Prostate gland (tissue), 2 donors: ENCODE measurements around the gene ANGPT4. TPM values are rescaled to one million over a fixed set of nuclear protein-coding genes. Genes with fewer than 3 reads are reported as not detected.

Source experiments
- DNase-seq: peaks from one replicate; pipeline ENCODE4 v3.0.0-alpha.2; 2019; ENCODE audit warnings: low spot score
- H3K27ac ChIP-seq, 2 donors: fragments of 200-600 bp; sonication (generic); 2 replicates each; pipeline ENCODE4 v1.5.1; 2017 to 2019
- H3K27me3 ChIP-seq: fragments of 200-600 bp; sonication (generic); replicated peaks from 2 replicates; pipeline ENCODE4 v1.5.1; 2019; ENCODE audit not compliant: insufficient read depth
- H3K36me3 ChIP-seq, 2 donors: fragments of 200-600 bp; sonication (generic); 1 replicate in 1 of 2; 2 replicates in 1 of 2; pipeline versions ENCODE4 v1.5.1 to v1.8.1; 2017 to 2019
- H3K4me1 ChIP-seq: fragments of 200-600 bp; sonication (generic); replicated peaks from 2 replicates; pipeline ENCODE4 v1.5.1; 2019
- H3K4me3 ChIP-seq, 2 donors: fragments of 200-600 bp; sonication (generic); 2 replicates each; pipeline ENCODE4 v1.5.1; 2017 to 2019
- H3K9me3 ChIP-seq: fragments of 200-600 bp; sonication (generic); 2 replicates; pipeline ENCODE4 v1.5.1; 2017
- POLR2A ChIP-seq: fragments of 450-650 bp; IDR thresholded peaks from one replicate; pipeline ENCODE4 v1.6.1; 2016; ENCODE audit warnings: antibody characterized with exemption, mild to moderate bottlenecking
- POLR2AphosphoS5 ChIP-seq: sonication (generic); formaldehyde crosslinking; IDR thresholded peaks from one replicate; pipeline ENCODE4 v1.6.1; 2017; ENCODE audit warnings: antibody characterized with exemption
- WGBS: methylation state at CpG from one replicate; pipeline ENCODE4 v1.1.5; 2018; 5-methylcytosine and 5-hydroxymethylcytosine counted together
- intact Hi-C: fragments of 100-400 bp; cut with DNase I; formaldehyde crosslinking; loops from one replicate; pipeline ENCODE4 v1.14.2; 2022
- total RNA-seq, 2 donors: library from RNA; depleted of rRNA; stranded (reverse); fragments of >200 nt; gene quantifications; one replicate each; pipeline ENCODE4 v1.1.0, GENCODE V29; 2016
- TF ChIP-seq, protein P1 (sequence below), 4 experiments: fragments of 200-600 bp in 2 of 4; fragments of 450-650 bp in 2 of 4; sonication (generic) in 2 of 4; IDR thresholded peaks; 1 replicate in 3 of 4; 2 replicates in 1 of 4; pipeline ENCODE4 v1.5.1; 2016 to 2019; ENCODE audit warnings: antibody characterized with exemption in 4 of 4, mild to moderate bottlenecking in 2 of 4, moderate library complexity in 2 of 4

The ANGPT4 gene, protein sequence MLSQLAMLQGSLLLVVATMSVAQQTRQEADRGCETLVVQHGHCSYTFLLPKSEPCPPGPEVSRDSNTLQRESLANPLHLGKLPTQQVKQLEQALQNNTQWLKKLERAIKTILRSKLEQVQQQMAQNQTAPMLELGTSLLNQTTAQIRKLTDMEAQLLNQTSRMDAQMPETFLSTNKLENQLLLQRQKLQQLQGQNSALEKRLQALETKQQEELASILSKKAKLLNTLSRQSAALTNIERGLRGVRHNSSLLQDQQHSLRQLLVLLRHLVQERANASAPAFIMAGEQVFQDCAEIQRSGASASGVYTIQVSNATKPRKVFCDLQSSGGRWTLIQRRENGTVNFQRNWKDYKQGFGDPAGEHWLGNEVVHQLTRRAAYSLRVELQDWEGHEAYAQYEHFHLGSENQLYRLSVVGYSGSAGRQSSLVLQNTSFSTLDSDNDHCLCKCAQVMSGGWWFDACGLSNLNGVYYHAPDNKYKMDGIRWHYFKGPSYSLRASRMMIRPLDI
- 1 to 10 TPM in 1 of 2 donors, under 1 TPM in 1; 0.27 to 1.2 TPM for total RNA-seq

DNA sequence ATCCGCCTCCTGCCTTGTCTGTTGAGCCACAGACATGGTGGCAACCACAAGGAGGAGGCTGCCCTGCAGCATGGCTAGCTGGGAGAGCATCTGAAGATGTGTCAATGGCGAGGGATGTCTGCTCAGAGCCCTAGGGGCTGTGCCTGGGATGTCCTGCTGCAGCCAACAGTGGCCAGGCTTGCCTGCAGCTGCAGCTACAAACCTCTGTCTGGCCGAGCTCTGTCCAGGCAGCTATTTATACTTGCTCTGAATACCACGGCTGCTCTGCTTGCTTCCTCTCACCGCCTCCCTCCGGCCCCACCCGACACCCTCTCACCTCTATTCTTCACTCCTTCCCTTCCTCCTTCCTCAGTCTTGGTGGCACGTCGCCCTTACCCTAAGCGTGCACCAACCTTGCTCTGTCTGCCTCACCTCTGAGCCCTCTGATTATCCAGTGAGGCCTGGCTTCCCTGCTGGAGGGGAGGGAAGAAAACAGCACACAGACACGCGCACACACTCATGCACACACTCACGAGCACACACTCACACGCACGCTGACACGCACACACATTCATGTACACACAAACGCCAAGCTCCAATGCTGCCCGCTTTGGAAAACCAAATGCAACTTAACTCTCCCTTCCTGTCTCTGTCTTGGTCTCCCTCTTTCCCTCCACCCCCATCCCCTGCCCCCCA lies at the start of gene ANGPT4:
ANGPT4 (minus strand) TSS at position 210 of the 675 bp plus-strand sequence; CDS start at position 90, 120 bp downstream.
- no peaks in the 10 kb centered on the region for H3K27me3 ChIP-seq
- no peaks in the 10 kb centered on the region for H3K36me3 ChIP-seq
- TF ChIP-seq POLR2AphosphoS5 (no peak), POLR2A (no peak)
- TF ChIP-seq, protein P1, sequence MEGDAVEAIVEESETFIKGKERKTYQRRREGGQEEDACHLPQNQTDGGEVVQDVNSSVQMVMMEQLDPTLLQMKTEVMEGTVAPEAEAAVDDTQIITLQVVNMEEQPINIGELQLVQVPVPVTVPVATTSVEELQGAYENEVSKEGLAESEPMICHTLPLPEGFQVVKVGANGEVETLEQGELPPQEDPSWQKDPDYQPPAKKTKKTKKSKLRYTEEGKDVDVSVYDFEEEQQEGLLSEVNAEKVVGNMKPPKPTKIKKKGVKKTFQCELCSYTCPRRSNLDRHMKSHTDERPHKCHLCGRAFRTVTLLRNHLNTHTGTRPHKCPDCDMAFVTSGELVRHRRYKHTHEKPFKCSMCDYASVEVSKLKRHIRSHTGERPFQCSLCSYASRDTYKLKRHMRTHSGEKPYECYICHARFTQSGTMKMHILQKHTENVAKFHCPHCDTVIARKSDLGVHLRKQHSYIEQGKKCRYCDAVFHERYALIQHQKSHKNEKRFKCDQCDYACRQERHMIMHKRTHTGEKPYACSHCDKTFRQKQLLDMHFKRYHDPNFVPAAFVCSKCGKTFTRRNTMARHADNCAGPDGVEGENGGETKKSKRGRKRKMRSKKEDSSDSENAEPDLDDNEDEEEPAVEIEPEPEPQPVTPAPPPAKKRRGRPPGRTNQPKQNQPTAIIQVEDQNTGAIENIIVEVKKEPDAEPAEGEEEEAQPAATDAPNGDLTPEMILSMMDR (IDR thresholded peaks at IDR 0.05) = no peak
- no peak within 1 kb of the TSS for H3K4me3 ChIP-seq
- H3K9me3 ChIP-seq = no peaks in the 10 kb centered on the region
- intact Hi-C loops = no loop called here
- H3K4me1 ChIP-seq = no peaks in the 10 kb centered on the region
- H3K27ac ChIP-seq = no peak within 1 kb of the TSS
- 37% methylated on average over 18 of the region's 18 CpGs for WGBS
- DNase-seq = no peak

DNA sequence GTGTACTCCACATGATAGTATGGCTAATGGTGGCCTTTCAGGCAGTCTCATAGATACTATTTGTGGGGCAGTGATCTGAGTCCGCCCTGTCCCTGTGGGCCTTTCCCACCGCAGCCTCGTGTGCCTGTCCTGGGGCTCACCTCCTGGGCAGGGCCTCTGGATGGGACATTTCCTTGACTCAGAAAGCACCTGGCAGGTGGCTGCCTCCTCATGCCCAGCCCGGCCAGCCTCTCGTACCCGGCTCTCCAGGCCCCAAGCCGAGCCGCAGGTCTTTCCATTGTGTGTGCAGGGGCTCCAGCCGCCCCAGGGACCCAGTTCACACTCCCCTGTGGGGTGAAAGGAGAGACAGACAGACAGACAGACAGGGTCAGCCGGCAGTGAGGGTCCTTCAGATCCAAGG lies 47.7 kb upstream of the ANGPT4 start:
- TF ChIP-seq POLR2AphosphoS5 = no peak
- TF ChIP-seq, protein P1 (IDR thresholded peaks at IDR 0.05) = no peak

DNA sequence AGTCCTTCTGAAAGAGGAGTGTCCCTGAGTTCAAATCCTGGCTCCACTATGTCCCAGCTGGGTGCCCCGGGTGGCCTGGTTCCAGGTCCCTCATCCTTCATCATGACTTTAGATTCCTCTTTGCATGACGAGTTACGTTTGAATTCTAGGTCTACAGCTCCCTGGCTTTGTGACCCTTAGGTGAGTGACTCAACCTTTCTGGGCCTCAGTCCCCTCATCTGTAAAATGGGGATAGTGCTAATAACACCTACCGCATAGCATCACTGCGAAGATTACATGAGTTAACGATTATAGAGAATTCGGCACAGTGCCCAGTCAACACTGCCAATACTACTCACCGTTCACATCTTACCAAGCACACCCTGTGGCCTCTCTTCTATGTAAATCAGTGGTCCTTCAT lies 46.5 kb upstream of the ANGPT4 start:
- H3K4me3 ChIP-seq = no peak overlapping the region
- no peaks in the 10 kb centered on the region for H3K9me3 ChIP-seq
- H3K27me3 ChIP-seq = peaks cover 3% of the 10 kb centered on the region
- intact Hi-C loops = no loop called here
- 83% methylated on average over 8 of the region's 8 CpGs for WGBS
- no peak for TF ChIP-seq POLR2AphosphoS5
- TF ChIP-seq, protein P1 (IDR thresholded peaks at IDR 0.05) = no peak
- no peak overlapping the region for H3K27ac ChIP-seq
- no peak for DNase-seq
- H3K4me1 ChIP-seq = no peaks in the 10 kb centered on the region
- no peaks in the 10 kb centered on the region for H3K36me3 ChIP-seq

More for the DNA sequence above, 47.7 kb upstream of the ANGPT4 start:
- no peak for DNase-seq
- Histone ChIP-seq H3K4me1 (no peaks in the 10 kb centered on the region), H3K9me3 (no peaks in the 10 kb centered on the region), H3K4me3 (no peak overlapping the region), H3K27me3 (no peaks in the 10 kb centered on the region), H3K27ac (no peak overlapping the region), H3K36me3 (no peaks in the 10 kb centered on the region)
- intact Hi-C loops = no loop called here
- whole genome bisulfite sequencing = 88% methylated on average over 10 of the region's 10 CpGs

DNA sequence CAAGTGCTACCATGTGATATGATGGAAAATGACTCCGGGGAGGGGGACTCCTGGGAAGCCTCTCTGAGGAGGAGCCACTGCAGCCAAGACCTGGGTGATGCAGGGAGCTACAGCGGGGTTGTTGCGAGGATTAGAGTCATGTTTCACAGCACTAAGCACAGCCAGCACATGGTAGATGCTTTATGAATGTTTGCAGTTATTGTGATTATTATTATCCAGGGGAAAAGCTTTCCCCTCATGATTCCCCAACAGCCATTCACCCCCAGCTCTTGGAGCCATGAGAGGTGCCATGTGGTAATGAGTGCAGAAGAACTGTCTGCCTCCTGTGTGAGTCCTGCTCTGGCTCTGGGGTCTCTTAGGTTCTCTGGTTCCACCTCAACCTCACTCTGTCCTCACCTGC lies 46.1 kb upstream of the ANGPT4 start:
- no peak for DNase-seq
- Histone ChIP-seq H3K36me3 (no peaks in the 10 kb centered on the region), H3K9me3 (no peaks in the 10 kb centered on the region), H3K27me3 (peaks cover 3% of the 10 kb centered on the region), H3K27ac (no peak overlapping the region), H3K4me3 (no peak overlapping the region), H3K4me1 (no peaks in the 10 kb centered on the region)
- intact Hi-C loops = no loop called here
- no peak for TF ChIP-seq POLR2A
- TF ChIP-seq, protein P1 (IDR thresholded peaks at IDR 0.05) = no peak
- TF ChIP-seq POLR2AphosphoS5 = no peak
- WGBS = 59% methylated on average over 3 of the region's 3 CpGs
